Globus pallidus (tissue), 1 donor: Measurements from ENCODE around the gene XCL1.
"Not testable (repeated sequence)": the region's sequence is repeated elsewhere in the genome, so short reads cannot be mapped to it uniquely, and the experiment has no call there.

Source experiments
- DNase-seq: peaks from one replicate; pipeline ENCODE4 v3.0.0-alpha.2; 2015; ENCODE audit warnings: low spot score

XCL1 gene

GRCh38 chr1:168567568-168567967 lies 8.8 kb upstream of the XCL1 start:
- DNase-seq: no peak

- no peak for DNase-seq
These were observed 8.1 kb upstream of the XCL1 start for GRCh38 chr1:168568346-168568745.

- DNase-seq: no peak
These were observed 5.8 kb upstream of the XCL1 start for GRCh38 chr1:168570652-168571051.

GRCh38 chr1:168572633-168573032 lies 3.8 kb upstream of the XCL1 start:
- no peak for DNase-seq

GRCh38 chr1:168574234-168574633 lies 2.2 kb upstream of the XCL1 start:
- peak; percentile 27 for DNase-seq

- not testable (repeated sequence) for DNase-seq
These were observed 2.3 kb downstream of the XCL1 start for GRCh38 chr1:168578531-168579185.

- not testable (repeated sequence) for DNase-seq
These were observed 3.9 kb downstream of the XCL1 start for GRCh38 chr1:168580290-168580689.

- DNase-seq: peak; percentile 14
These were observed 4.6 kb downstream of the XCL1 start for GRCh38 chr1:168580991-168581390.

- DNase-seq: no peak
These were observed 5.6 kb downstream of the XCL1 start for GRCh38 chr1:168581817-168582572.

- no peak for DNase-seq
These were observed 6.4 kb downstream of the XCL1 start for GRCh38 chr1:168582688-168583336.

- DNase-seq: no peak
These were observed 7.2 kb downstream of the XCL1 start for GRCh38 chr1:168583571-168583970.

- DNase-seq: no peak
These were observed 8.8 kb downstream of the XCL1 start for GRCh38 chr1:168585191-168585590.

- no peak for DNase-seq
These were observed 9.5 kb downstream of the XCL1 start for GRCh38 chr1:168585937-168586336.

- no peak for DNase-seq
These were observed 12.8 kb downstream of the XCL1 start for GRCh38 chr1:168589167-168589566.

- DNase-seq: no peak
These were observed 14.7 kb downstream of the XCL1 start for GRCh38 chr1:168591066-168591465.

GRCh38 chr1:168591641-168592250 lies 15.3 kb downstream of the XCL1 start:
- no peak for DNase-seq

- not testable (repeated sequence) for DNase-seq
These were observed 19.0 kb downstream of the XCL1 start for GRCh38 chr1:168595403-168595802.

GRCh38 chr1:168598125-168598524 lies 21.7 kb downstream of the XCL1 start:
- DNase-seq: no peak

GRCh38 chr1:168598892-168599291 lies 22.5 kb downstream of the XCL1 start:
- no peak for DNase-seq

- no peak for DNase-seq
These were observed 23.2 kb downstream of the XCL1 start for GRCh38 chr1:168599641-168600040.

- DNase-seq: no peak
These were observed 24.6 kb downstream of the XCL1 start for GRCh38 chr1:168601051-168601450.

GRCh38 chr1:168603501-168604110 lies 27.2 kb downstream of the XCL1 start:
- peak; percentile 77 for DNase-seq
